Nephron progenitor cell (in vitro differentiated cells): ENCODE measurements around the gene RIC3.
A peak's percentile ranks its signal among the peaks of the same experiment; 100 is the strongest.

Experiments used
- DNase-seq: peaks from one replicate; pipeline ENCODE4 v3.0.0; 2021
- H3K27ac Mint-ChIP-seq: 2 replicates; pipeline ENCODE4 v1.8.0; 2021; ENCODE audit warnings: mild to moderate bottlenecking, moderate library complexity, mixed read lengths
- H3K27me3 Mint-ChIP-seq: 2 replicates; pipeline ENCODE4 v1.8.0; 2021; ENCODE audit warnings: mild to moderate bottlenecking, low read depth, mixed read lengths; ENCODE audit not compliant: poor library complexity
- H3K36me3 Mint-ChIP-seq: 2 replicates; pipeline ENCODE4 v1.8.0; 2021; ENCODE audit warnings: low read depth, mixed read lengths
- H3K4me1 Mint-ChIP-seq: 2 replicates; pipeline ENCODE4 v1.8.0; 2021; ENCODE audit warnings: mixed read lengths
- H3K4me3 Mint-ChIP-seq: 2 replicates; pipeline ENCODE4 v1.8.0; 2021; ENCODE audit warnings: mild to moderate bottlenecking, moderate library complexity, mixed read lengths
- H3K9me3 Mint-ChIP-seq: 2 replicates; pipeline ENCODE4 v1.8.0; 2021; ENCODE audit warnings: mild to moderate bottlenecking, moderate library complexity, mixed read lengths
- TF ChIP-seq, protein P1 (sequence below): fragments of 200-600 bp; sonication (generic); IDR thresholded peaks from 2 replicates; pipeline ENCODE4 v1.5.0; 2021; ENCODE audit warnings: antibody characterized with exemption

The RIC3 gene

DNA sequence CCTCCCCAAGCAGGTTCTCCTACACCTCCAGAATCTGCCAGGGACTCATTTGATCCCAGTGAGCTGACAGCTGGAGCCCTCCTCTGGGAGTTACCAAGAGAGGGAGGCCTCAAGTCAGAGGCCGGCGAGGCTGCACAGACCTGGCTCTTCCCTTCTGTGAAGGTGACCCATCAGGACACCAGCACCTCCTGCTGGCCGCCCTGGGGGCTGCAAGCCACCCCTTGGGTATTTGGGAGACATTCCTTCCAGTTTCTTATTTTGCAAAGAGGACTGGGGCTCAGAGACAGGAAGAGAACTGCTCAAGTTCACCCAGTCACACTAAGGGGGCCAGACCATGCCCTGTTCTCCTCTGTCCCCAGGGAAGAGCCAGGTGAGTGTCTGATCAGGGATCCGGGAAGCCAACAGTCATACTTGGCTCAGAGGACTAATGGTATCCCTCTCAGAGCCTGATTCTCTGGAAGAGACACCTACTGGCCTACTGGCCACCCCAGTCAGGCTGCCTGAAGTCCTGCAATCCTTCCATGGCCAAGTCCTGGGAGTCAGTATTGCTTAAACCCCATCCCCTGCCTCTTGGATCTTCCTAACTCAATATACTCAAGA, 40.5 kb upstream of the RIC3 start:
- DNase-seq, result no peak

DNA sequence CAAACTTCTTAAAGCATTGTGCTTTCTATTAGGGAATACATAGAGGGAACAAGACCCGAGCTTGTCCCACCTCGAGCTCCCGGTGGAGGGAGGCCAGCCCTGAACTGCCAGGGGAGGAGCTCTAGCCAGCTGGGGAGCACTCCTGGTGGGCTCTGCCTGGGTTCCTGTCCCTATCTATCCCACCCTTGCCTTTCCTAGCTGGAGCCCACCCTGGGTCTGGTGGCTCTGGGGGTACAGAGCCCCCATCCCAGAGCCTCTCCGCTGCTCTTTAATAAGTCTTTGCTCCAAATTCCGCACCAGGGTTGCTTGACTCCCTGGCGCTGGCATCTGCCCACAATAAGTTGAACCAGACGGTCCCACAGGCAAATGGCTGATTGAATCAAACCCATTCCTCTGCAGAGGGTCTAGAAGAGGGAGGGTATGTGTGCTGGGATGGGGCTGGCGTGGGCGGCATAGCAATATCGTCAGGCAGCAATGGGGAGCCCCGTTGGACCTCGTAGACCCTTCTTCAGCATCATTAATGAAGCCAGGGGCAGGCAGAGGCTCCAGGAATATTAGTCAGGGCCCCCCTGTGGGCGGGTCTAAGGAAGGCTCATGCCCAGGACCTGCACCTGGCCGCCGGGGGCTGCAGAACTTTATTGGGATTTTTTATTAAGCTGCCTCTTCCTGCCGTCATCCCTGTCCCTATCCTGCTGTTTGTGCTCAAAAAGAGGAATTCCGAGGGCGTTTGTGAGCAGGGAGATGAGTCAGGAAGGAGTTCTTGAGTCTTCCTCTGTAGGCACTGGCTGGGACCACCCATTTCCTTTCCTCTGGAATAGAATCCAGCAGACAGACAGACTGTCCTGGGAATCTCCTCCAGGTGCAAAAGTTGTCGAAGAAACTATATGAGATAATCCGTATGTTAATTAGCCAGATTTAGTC, 38.5 kb upstream of the RIC3 start:
- Mint-ChIP-seq H3K4me3 (no peak overlapping the region), H3K36me3 (no peaks in the 10 kb centered on the region), H3K4me1 (peaks cover 25% of the 10 kb centered on the region), H3K27me3 (peaks cover 13% of the 10 kb centered on the region), H3K27ac (no peak overlapping the region), H3K9me3 (no peaks in the 10 kb centered on the region)
- DNase-seq, result no peak
- TF ChIP-seq, protein P1, sequence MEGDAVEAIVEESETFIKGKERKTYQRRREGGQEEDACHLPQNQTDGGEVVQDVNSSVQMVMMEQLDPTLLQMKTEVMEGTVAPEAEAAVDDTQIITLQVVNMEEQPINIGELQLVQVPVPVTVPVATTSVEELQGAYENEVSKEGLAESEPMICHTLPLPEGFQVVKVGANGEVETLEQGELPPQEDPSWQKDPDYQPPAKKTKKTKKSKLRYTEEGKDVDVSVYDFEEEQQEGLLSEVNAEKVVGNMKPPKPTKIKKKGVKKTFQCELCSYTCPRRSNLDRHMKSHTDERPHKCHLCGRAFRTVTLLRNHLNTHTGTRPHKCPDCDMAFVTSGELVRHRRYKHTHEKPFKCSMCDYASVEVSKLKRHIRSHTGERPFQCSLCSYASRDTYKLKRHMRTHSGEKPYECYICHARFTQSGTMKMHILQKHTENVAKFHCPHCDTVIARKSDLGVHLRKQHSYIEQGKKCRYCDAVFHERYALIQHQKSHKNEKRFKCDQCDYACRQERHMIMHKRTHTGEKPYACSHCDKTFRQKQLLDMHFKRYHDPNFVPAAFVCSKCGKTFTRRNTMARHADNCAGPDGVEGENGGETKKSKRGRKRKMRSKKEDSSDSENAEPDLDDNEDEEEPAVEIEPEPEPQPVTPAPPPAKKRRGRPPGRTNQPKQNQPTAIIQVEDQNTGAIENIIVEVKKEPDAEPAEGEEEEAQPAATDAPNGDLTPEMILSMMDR, result no peak

More for the DNA sequence above, 40.5 kb upstream of the RIC3 start:
- H3K27ac Mint-ChIP-seq, result no peak overlapping the region
- peaks cover 13% of the 10 kb centered on the region for H3K27me3 Mint-ChIP-seq
- peaks cover 25% of the 10 kb centered on the region for H3K4me1 Mint-ChIP-seq
- no peaks in the 10 kb centered on the region for H3K9me3 Mint-ChIP-seq
- H3K36me3 Mint-ChIP-seq, result no peaks in the 10 kb centered on the region
- H3K4me3 Mint-ChIP-seq, result no peak overlapping the region
- TF ChIP-seq, protein P1, result no peak

DNA sequence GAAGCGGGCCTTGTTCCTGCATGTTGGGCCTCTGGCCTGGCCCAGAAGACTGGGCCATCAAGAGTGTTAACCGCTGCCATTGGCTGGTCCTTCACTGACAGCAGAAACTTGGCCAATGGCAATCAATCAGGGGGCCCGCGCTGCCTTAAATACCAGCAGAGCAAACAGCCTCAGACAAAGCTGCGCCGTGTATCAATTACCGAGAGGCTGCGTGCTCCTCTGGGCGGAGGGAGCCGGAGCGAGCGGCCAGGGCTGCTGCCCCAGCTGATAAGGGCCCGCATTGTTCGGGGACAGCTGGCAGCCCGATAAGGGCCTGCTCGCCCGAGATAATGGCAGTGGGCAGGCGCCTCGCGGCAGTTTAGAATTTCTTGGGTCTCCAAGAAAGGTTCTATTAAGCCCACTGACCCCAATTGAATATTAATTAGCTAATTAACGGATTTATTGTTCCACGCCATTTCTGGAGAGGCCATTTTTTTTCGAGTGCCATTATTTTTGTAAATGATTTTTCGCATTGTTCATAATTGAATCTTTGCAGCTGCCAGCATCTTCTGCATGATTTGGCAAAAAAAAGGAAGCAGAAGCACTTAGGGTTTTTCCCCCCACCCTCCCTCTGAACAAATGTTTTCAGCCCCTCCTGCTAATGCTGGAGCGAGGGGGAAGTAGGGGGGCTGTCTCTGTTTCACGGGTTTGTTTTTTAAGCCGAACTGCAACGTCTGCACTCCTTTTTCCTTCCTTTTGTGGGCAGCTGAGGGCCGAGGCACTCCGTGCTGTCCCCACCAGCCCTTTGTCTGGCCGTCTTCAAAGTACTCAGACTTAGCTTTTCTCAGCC, 37.6 kb upstream of the RIC3 start:
- DNase-seq, result no peak
- H3K9me3 Mint-ChIP-seq, result no peaks in the 10 kb centered on the region
- H3K4me1 Mint-ChIP-seq, result peaks cover 30% of the 10 kb centered on the region
- H3K4me3 Mint-ChIP-seq, result no peak overlapping the region
- TF ChIP-seq, protein P1, result no peak
- H3K27me3 Mint-ChIP-seq, result peaks cover 13% of the 10 kb centered on the region
- peak overlapping the region; percentile 51 for H3K27ac Mint-ChIP-seq
- H3K36me3 Mint-ChIP-seq, result no peaks in the 10 kb centered on the region

DNA sequence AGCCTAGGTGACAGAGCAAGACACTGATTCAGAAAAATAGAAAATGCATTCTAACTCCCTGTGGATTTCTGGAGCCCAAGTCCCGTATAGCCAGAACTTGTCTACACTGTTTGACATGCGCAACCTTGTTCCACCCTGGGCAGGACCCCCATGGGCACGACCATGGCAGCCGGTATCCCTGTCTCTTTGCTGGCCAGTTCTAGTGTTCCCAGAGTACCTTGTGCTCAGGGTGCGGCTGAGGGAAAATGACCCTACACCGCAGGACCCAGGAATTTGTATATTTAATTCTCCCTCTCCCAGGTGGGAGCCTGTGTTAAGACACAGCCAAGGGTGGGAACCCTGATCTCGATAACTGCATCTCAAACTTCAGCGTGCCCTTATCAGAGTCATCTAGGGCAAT, 36.7 kb upstream of the RIC3 start:
- Mint-ChIP-seq H3K27ac (no peak overlapping the region), H3K9me3 (no peaks in the 10 kb centered on the region), H3K27me3 (peaks cover 13% of the 10 kb centered on the region), H3K4me1 (peaks cover 30% of the 10 kb centered on the region), H3K4me3 (no peak overlapping the region), H3K36me3 (no peaks in the 10 kb centered on the region)
- TF ChIP-seq, protein P1, result no peak
- DNase-seq, result no peak

DNA sequence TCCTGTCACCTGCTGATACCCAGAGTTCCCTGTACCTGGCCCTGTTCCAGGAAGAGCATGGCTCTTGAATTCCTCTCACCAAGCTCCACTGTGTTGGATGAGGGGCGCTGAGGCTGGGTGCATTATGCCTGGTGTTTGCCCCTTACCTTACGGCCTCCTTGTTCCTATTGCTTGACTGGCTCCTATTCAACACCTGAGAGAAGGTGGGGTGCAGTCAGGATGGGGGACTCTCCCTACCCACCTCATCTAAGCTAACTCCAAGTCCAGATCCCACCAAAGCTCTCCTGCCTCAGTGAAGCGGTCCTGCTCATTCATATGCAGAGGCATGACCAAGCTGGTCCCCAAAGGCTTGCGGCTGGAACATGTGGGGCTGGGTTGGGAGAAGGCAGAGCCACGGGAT, 35.8 kb upstream of the RIC3 start:
- peaks cover 9% of the 10 kb centered on the region for H3K27me3 Mint-ChIP-seq
- no peaks in the 10 kb centered on the region for H3K9me3 Mint-ChIP-seq
- H3K4me3 Mint-ChIP-seq, result no peak overlapping the region
- no peak for DNase-seq
- H3K27ac Mint-ChIP-seq, result no peak overlapping the region
- no peaks in the 10 kb centered on the region for H3K36me3 Mint-ChIP-seq
- peaks cover 30% of the 10 kb centered on the region for H3K4me1 Mint-ChIP-seq
- TF ChIP-seq, protein P1, result no peak
